Activated CD8-positive, alpha-beta memory T cell treated with anti-CD3 and anti-CD28 coated beads for 48 hours (primary cell): ENCODE measurements around the gene B4GALNT2.
"Not testable (repeated sequence)": the region's sequence is repeated elsewhere in the genome, so short reads cannot be mapped to it uniquely, and the experiment has no call there.

Experiments used
- DNase-seq, 3 experiments: peaks; one replicate each; pipeline ENCODE4 v3.0.0-alpha.2; 2020; ENCODE audit warnings: low read depth in 2 of 3, low spot score in 2 of 3

The B4GALNT2 gene

DNA sequence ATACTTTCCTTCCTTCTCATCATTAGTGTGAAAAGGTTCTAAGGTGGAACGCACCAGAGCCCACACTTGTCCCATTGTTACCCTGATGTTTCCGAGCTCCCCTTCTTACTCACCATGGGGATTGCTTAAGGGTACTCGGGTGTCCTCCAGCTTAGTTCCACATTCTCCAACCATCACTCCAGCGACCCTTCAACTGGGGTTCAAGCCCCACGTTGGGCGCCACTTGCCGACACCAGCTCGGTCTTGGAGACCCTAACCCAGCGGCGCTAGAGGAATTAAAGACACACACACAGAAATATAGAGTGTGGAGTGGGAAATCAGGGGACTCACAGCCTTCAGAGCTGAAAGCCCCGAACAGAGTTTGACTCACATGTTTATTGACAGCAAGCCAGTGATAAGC, 43.4 kb downstream of the B4GALNT2 start:
- DNase-seq, result not testable (repeated sequence)

DNA sequence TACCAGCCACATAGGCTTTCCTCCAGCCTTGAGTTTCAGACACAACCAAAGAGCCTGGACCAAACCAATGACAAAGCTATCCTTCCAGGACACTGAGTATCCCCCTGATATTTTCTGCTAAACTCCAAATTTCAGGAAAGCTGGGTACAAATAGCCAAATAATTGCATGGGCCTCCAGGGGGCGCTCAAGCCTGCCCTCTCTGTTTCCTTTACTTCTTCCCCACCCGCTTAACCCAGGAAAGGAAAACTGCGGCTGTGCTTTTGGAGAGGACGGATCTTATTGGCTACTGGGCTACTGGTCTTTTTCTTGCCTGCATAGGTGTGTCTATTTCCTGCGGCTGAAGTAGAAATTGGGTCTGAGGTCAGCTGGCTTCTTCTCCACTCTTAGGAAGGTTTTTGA, 47.7 kb downstream of the B4GALNT2 start:
- peak in 2 of 3 experiments; percentile 32 to 60 for DNase-seq

DNA sequence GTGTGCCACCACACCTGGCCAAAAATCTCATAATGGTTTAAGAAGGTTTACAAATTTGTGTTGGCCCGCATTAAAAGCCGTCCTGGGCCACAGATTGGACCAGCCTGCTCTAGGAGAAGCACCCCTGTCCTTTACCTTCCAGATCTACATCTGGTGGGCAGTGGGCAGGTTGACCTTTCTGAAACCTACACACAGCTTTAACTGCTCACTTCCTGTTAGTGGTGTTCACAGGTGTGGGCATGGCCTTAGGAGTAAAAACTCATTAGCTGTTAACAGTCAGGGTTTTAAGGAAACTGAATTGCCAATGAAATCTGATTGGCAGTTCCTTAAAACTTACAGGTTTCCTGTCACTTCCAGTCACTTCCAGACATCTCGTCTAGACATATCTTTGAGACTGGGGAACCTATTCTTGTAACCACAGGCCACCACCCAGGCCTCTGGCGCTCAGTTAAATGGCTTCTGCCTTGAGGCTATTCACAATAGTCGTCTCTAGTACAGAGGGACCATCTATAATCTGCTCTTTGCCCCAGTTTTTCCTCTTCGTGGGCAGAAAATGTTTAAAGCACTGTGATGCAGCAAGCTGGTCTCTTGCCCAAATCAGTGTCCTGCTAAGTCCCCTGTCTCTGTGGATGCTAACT, 48.5 kb downstream of the B4GALNT2 start:
- no peak for DNase-seq

DNA sequence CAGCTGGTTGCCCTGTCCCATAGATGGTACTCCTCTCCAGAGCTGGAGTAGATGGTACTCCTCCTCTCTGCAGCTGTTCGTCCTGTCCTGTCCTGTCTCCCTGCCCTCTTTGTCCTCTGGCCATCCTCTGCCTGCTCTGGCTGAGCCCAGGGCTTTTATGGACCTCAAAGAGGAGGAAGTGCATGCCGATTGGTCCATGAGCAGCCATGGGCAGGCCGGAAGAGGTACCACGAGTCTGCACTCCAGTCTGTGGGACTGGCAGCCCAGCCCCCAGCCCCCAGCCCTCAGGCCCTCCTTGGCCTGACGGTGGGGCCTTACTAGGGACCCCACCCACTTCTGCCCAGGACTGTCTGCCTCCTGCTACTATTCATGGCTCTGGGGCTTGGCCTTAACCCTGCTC, 50.8 kb downstream of the B4GALNT2 start:
- DNase-seq, result no peak

DNA sequence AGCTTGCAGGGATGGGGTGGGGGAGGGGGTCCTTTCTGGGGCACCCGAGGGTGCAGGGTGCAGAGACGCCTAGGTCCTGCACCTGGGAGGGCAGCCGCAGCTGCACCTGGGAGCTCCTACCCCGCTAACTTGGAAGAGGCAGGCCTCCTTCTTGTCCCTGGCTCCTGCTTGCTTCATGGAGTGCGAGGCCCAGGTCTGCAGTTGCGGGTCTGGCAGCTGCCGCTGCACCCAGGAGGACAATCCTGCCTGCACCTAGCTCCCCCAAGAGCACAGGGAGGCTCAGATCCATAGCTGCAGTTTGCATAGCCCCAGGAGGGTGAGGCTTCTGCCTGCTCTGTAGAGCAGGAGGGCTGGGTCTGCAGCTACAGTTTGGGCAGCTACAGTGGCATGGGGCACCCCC, 51.2 kb downstream of the B4GALNT2 start:
- DNase-seq, result no peak

DNA sequence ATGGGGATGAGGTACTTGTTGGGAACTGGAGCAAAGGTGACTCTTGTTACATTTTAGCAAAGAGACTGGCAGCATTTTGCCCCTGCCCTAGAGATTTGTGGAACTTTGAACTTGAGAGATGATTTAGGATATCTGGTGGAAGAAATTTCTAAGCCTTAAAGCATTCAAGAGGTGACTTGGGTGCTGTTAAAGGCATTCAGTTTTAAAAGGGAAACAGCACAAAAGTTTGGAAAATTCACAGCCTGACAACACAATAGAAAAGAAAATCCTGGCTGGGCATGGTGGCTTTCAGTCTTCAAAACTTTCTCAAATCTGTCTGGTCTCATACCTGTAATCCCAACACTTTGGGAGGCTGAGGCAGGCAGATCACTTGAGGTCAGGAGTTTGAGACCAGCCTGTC, 52.0 kb downstream of the B4GALNT2 start:
- not testable (repeated sequence) for DNase-seq

DNA sequence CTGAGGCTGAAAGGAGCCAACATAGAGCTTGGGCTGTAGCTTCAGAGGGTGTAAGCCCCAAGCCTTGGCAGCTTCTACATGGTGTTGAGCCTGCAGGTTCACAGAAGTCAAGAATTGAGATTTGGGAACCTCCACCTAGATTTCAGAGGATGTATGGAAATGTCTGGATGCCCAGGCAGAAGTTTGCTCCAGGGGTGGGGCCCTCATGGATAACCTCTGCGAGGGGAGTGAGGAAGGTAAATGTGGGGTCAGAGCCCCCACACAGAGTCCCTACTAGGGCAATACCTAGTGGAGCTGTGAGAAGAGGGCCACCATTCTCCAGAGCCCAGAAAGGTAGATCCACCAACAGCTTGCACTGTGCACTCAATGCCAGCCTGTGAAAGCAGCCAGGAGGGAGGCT, 52.8 kb downstream of the B4GALNT2 start:
- not testable (repeated sequence) for DNase-seq

DNA sequence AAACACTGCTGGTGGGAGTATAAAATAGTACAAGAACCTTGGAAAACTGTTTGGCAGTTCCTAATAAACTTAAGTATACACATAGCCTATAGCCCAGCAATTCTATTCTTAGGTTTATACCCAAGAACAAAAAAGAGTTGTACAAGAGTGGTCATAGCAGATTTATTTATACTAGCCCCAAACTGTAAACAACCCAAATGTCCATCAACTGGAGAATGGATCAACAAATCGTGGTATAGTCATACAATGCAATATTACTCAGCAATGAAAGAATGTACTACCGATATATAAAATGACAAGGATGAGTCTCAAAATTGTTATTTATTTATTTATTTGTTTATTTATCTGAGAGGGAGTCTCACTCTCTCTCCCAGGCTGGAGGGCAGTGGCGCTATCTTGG, 54.7 kb downstream of the B4GALNT2 start:
- DNase-seq, result no peak

DNA sequence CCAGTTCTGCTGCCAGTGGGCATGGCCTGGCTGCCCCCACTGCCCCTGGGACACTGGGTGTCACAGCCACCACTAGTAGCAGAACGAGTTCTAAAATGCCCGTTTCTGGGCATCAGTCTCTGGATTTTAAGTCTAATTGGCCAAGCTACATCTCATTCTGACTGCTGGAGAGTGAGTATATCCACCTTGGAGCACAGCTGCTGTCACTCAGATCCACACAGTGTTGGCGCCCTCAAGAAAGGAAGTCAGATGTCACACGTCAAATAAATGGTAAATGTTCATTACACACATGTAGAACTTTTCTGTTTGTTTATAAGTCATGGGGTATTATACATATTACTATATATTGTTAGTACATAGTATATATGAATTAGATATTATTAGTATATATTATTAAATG, 58.4 kb downstream of the B4GALNT2 start:
- DNase-seq, result no peak

DNA sequence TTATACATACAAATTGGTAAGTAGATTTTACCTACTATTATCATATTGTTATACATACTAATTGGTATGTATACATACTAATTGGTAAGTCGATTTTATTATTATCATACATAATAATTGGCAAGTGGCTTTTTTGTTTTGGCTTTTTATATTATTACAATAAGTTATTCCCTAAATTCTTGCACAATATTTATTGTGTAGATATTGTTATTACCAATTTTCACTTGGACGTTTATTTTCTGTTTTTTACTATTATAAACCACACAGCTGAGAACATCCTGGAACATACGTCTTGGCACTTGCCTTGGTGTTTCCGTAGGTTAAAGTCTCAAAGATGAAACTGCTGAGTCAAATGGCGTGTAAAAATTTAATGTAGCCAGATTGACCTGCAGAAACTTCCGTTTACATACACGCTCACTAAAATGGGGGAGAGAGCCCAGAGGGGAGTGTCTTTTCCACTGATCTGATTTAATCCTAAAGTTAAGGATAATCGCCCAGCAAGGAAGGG, 58.9 kb downstream of the B4GALNT2 start:
- DNase-seq, result no peak

DNA sequence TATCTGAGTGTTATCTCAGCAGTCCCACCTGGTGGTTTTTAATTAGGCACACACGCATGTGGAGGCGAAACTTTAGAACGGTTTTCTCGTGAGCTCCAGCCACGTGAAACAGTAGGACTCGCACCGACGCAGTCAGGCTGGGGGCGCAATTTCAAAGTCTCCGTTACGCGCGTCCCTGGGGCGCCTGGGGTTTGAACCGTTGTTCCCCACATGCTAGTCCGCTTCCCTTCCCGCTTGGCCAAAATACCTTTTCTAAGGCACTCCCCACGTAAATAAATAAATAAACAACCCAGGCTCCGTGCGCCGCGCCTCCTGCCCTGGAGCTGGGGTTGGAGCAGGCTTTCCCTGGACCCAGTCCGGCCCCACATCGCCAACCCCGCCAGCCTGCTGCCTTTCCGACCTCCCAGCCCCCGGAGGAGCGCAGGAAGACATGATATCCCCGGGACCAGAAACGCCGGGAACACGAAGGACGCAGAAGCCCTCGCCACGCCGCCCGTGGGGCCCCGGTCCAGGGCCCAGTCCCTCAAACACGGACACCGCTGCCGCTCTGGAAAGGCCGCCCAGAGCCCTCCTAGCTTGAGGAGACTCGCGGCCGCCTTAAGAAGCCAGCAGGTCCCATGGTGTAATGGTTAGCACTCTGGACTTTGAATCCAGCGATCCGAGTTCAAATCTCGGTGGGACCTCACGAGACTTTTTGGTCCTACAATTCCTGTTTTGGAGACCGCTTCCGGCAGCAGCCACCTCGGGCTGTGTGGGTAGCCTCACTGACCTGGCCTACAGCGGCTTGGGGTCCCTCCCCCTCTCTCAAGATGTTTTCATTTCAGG, 59.6 kb downstream of the B4GALNT2 start:
- peak in 2 of 3 experiments; percentile 100 for DNase-seq

DNA sequence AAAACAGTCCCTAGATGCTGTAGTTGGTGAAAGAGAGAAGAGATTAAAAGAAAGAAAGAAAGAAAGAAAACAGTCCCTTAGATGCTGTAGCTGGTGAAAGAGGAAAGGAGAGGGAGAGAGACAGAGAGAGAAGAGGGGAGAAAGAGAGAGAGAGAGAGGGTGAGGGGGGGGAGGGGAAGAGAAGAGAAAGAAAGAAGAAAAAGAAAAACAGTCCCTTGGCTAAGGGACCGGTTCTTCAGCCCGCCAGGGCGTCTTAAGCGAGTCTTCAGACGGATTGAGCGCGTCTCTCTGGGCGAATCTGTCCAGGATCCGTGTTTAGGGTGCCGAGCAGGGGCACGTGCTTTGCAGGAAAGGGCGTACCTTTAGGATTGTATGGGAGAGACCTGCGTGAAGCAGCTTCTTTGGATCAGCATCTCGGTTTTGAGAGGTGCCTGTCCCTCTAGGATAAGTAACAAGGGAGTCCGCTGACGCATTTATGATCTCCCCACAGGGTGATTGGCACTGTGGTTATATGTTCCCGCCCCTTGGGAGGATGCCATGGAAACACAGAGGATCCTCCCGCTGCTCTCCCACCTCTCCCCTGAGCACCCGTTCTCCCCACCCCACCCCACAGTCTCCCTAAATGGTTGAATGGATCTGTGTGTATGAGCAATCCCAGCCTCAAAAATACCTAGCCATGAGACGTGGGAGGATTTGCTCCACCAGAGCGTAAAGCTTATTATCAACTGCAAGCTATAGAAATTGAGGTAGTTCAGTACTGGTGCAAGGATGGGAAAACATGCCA, 61.1 kb downstream of the B4GALNT2 start:
- no peak for DNase-seq

DNA sequence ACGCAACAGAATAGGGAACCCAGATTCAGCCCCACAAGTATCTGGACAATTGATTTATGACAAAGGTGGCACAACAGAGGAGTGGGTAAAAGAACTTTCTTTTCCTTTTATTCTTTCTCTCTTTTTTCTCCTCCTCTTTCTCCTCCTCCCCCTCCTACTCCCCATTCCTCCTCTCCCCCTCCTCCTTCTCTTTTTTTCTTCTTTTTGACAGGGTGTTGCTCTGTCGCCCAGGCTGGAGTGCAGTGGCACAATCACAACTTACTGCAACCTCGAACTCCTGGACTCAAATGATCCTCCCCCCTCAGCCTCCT, 61.7 kb downstream of the B4GALNT2 start:
- no peak for DNase-seq

DNA sequence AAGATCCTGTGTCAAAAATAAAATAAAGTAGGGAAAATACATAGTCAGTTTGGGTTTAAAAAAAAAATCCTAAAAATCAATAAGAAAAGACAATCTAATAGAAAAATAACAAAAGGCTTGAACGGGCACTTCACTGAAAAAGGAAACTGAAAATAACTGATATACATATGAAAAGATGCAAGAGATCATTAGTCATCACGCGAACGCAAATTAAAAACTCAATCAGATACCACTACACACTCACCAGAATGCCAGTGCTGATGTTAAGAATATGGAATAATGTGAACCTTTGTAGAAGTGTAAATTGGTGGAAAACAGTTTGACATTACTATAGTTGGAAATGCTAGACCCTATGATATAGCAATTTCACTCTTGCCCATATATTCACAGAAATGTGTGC, 63.2 kb downstream of the B4GALNT2 start:
- no peak for DNase-seq

DNA sequence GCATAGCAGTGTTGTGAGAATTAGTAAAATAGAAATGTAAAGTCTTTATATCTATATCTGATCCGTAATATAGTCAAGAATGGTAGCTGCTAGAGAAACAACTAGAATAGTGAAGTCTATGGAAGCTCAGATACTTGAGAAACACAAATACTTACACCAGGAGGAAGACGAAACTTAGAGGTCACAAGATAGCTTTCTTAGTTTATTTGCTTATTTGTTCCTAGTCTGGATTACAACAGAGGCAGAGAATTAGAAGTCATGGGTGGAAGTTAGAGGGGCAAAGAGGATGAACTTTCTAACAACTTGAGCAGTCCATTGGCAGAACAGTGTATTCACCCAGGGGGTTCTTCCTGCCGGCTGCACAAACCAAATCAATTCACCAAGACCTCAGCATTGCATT, 64.0 kb downstream of the B4GALNT2 start:
- no peak for DNase-seq

DNA sequence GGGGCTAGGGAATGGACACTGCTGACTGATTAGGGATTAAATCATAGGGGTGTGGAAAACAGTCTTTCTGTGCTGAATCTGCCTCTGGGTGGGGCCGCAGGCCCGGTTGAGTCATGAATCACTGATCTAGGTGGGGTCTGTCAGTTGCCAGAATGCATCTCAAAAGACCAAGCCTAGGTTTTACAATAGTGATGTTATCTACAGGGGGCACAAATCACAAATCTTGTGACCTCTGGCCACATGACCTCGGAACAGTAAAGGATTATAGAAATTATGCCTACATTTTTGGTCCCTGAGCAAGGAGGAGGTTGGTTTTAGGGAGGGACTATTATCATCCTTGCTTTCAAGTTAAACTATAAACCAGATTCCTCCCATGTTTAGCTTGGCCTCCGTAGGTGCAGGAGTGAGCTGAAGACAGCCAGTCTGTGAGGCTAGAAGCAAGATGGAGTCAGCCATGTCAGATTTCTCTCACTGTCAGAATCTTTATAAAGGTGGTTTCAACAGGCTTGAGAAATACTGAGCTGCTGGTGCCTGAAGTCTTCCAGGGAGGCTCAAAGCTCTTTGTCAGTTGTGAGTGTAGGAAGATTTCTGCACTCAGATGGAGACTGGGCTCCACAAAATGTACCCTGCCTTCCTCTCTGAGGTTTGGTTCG, 64.9 kb downstream of the B4GALNT2 start:
- no peak for DNase-seq

DNA sequence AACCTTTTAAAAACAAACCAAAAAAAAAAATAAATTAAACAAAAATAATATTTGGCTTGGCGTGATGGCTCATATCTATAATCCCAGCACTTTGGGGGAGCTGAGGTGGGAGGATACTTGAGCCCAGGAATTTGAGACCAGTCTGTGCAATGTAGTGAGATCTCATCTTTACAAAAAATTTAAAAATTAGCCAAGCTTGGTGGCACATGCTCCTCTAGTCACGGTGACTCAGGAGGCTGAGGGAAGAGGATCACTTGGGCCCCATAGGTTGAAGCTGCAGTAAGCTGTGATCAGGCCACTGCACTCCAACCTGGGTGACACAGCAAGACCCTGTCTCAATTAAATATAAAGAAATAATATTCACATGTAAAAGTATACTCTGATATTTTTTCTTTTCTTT, 65.6 kb downstream of the B4GALNT2 start:
- no peak for DNase-seq

DNA sequence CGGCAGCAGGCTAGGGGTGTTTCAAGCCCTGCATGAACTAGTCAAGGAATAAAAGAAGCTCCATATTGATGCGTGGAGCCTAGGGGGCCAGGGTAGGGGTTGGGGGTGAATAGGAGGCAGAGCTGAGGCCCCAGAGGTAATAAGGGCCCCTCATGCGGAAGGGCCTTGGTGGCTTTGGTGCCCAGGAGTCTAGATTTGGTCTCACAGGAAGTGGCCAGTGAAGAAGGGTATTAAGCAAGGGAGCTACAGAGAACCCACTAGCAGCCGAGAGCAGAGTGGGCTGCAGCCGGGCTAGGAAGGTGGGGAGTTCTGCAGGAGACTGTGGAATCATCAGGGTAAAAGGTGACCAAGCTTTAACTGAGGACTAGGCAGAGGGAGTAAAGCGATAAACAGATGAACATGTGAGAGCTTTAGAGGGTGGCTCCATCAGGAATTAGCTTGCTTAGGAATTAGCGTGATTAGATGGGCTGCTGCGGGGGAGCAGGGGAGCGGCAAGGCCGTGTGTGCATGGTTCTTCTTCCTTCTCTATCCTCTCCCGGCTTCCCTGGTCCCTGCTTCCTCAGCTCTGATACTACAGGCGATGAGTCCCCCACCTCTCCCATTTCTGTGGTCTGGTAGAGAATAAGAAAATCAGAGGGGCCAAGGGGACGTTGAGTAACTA, 68.0 kb downstream of the B4GALNT2 start:
- no peak for DNase-seq

DNA sequence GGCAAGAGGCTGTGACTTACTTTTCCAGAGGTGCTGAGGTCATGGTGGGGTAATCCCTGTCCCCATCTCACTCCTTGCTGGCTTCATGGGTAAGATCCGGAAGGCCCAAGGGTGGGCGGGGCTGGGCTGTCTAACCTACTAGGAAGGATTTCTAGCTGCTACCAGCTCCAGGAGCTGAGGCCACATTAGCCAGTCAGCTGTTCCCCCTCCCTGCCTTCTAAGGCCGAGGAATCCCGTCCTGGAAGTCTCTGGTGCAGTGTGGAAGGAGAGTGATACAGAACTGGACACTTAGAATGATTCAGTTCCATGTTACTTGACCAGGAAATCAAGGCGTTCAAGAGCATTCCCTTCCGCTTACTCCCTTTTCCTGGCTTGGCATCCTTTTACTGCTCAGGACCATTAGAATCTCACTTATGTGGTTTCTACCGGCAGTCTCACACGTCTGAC, 68.9 kb downstream of the B4GALNT2 start:
- DNase-seq, result no peak

DNA sequence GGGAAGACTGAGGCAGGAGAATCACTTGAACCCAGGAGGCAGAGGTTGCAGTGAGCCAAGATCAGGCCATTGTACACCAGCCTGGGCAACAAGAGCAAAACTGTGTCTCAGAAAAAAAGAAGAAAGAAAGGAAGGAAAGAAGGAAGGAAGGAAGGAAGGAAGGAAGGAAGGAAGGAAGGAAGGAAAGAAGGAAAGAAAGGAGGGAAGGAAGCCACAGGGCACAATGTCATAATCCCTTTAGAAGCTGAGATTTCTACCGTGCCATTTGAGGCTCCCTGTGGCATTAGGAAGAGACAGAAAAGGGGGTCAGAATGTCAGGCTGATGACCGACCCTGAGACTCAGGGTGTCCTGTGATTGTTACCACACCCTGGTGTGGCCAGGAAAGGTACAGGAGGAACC, 71.2 kb downstream of the B4GALNT2 start:
- DNase-seq, result no peak

DNA sequence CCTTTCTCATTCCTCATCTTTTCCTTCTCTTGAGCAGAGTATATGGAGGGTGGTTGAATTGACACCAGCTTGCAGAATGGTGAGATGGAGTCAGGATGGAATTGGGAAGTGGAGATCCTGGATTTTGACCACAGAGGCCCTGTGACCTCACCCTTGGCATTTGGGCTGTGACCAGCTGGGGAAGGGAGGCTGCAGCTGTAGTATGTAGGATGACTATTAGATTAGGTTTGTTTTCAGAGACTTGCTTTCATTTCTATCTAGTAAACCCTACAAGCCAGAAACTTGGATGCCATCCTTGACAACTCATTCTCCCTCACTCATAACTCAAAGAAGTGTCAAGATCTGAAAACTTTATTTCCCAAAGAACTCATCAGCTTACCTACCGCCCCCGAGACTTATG, 71.9 kb downstream of the B4GALNT2 start:
- DNase-seq, result no peak
